Measurements from ENCODE around the gene SLC39A7.

Gene SLC39A7

GRCh38 chr6:33183071-33183683 lies 17.5 kb upstream of the SLC39A7 start:
- no peak for DNase-seq (ENCODE audit: low read depth)
- no peak overlapping the region for H3K4me3 ChIP-seq (ENCODE audit: low read length)
- TF ChIP-seq, protein P1, sequence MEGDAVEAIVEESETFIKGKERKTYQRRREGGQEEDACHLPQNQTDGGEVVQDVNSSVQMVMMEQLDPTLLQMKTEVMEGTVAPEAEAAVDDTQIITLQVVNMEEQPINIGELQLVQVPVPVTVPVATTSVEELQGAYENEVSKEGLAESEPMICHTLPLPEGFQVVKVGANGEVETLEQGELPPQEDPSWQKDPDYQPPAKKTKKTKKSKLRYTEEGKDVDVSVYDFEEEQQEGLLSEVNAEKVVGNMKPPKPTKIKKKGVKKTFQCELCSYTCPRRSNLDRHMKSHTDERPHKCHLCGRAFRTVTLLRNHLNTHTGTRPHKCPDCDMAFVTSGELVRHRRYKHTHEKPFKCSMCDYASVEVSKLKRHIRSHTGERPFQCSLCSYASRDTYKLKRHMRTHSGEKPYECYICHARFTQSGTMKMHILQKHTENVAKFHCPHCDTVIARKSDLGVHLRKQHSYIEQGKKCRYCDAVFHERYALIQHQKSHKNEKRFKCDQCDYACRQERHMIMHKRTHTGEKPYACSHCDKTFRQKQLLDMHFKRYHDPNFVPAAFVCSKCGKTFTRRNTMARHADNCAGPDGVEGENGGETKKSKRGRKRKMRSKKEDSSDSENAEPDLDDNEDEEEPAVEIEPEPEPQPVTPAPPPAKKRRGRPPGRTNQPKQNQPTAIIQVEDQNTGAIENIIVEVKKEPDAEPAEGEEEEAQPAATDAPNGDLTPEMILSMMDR (IDR thresholded peaks at IDR 0.05; ENCODE audit: insufficient read depth, low read depth, low read length, missing control alignments): no peak

DNA sequence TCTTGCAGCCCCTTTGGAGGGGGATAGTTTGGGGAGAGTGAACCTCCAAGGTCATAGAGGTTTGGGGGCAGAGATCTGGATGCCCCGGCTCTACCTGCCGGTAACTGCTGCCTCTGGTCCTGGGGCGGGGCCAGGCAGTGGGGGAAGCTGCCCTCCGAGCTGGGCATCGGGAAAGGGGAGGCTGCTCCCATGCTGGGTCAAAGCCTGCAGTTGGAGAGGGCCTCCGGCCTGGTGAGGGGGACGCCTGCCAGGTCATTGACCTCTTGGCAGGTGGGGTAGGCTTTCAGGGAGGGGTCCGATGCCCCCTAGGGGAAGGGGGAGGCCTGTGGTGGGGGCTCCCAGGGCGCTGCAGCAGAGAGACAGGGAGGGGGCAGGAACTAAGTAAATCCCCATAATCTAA lies 15.5 kb upstream of the SLC39A7 start:
- DNase-seq (ENCODE audit: low read depth): no peak
- TF ChIP-seq, protein P1 (IDR thresholded peaks at IDR 0.05; ENCODE audit: insufficient read depth, low read depth, low read length, missing control alignments): no peak

DNA sequence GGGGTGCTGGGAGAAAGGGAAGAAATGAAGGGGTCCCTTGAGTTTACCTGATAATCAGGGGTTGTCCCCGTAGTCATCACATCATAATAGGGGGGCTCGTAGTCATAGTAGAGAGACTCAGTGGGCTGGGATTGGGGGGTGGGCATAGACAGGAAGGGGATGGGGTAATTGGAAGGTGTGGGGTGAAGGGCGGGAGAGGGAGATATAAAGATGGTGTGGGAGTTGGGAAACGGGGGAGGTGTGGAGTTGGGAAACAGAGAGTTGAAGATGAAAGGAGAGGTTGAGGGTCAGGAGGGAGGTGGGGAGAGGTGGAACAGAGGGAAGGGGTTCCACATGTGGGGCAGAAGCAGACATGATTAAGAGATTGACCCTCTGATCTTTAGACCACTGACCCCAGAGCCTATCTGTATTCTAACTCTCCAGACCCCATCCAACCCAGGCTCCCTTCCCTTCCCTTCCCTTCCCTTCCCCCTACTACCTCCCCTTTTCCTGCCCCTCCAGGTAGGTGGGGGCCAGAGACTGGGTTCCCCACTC lies 14.9 kb upstream of the SLC39A7 start:
- DNase-seq (ENCODE audit: low read depth): no peak
- TF ChIP-seq, protein P1 (IDR thresholded peaks at IDR 0.05; ENCODE audit: insufficient read depth, low read depth, low read length, missing control alignments): no peak
- no peak overlapping the region for H3K4me3 ChIP-seq (ENCODE audit: low read length)

More for the DNA sequence above, 15.5 kb upstream of the SLC39A7 start:
- no peak overlapping the region for H3K4me3 ChIP-seq (ENCODE audit: low read length)

DNA sequence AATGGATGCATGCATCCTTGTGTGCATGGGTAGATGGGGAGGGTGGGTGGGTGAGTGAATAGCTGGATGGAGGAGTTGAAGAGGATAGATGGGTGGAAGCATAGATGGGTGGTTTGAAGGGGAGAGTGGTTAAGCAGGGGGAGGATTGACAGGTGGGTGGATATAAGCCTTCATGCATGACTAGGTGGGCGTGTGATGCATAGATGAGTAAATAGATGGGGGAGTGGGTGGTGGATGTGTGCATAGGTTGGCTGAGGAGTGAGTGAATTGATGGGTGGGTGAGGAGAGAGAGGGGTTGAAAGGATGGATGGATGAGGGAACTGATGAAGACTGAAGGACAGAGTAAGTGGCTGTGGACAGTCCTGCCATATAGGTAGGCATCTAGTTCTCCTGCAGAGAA lies 12.9 kb upstream of the SLC39A7 start:
- H3K4me3 ChIP-seq (ENCODE audit: low read length): no peak overlapping the region
- TF ChIP-seq, protein P1 (IDR thresholded peaks at IDR 0.05; ENCODE audit: insufficient read depth, low read depth, low read length, missing control alignments): no peak
- DNase-seq (ENCODE audit: low read depth): no peak

DNA sequence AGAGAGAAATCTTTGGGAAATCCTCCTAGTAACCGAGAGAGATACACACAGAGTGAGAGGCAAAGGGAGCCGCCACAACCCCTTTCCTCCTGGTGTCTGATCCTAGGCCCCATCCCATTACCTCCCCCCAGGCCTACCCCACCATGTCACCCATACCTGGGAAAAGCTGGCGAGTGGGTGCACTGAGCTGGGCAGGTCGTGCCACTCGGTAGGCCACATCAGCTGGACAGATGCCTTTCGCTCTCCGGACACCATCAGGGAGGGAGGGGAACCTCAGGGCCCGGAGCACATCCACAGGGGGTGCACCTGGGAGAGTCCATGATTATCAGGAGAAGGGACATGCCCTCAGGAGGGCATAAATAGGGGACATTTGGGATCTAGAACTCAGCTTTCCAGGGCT lies 11.5 kb upstream of the SLC39A7 start:
- no peak for DNase-seq (ENCODE audit: low read depth)
- H3K4me3 ChIP-seq (ENCODE audit: low read length): no peak overlapping the region
- TF ChIP-seq, protein P1 (IDR thresholded peaks at IDR 0.05; ENCODE audit: insufficient read depth, low read depth, low read length, missing control alignments): no peak

DNA sequence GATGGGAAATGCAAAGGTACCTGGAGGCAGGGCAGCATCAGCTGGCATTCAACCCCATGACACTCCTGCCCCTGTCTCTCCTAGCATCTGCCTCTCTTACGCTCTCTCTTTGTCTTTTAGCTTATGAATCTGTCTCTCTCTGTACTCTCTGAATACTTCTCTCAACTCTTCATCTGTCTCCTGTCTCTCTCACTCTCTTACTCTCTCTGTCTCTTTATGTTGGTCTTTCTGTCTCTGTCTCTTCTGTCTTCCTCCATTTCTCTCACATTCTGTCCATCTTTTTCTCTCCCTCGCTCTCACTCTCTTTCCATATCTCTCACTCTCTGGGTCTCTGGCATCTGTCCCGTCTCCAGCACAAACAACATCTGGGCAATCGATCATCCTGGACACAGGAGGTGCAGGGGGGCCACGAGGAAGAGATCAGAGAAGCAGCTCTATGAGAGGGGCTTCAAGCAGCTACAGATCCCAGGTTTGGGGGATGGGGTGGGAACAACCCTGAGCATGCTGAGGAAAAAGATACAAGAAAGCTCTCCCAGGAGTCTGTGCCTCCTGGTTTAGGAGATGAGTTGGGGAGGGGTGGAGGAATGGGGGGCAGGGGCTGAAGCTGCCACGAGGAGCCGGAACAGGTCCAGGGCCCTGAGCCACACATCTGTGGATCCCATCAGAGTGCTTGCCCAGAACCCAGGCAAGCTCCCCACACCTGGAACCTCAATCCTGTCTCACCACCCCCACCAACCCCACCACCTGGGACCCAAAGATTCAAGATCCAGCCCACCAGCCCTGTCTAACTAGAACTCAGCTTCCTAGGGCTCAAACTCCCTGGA lies 10.8 kb upstream of the SLC39A7 start:
- TF ChIP-seq, protein P1 (IDR thresholded peaks at IDR 0.05; ENCODE audit: insufficient read depth, low read depth, low read length, missing control alignments): no peak
- no peak overlapping the region for H3K4me3 ChIP-seq (ENCODE audit: low read length)
- no peak for DNase-seq (ENCODE audit: low read depth)

Data from epithelial cell of esophagus (primary cell).